ENCODE data around the gene AIP.
A peak's percentile ranks its signal among the peaks of the same experiment; 100 is the strongest.
"Not testable (repeated sequence)": the region's sequence is repeated elsewhere in the genome, so short reads cannot be mapped to it uniquely, and the experiment has no call there.

Gene AIP

GRCh38 chr11:67507864-67508485, 25.1 kb downstream of the AIP start, which contains the start of gene CDK2AP2:
CDK2AP2 (minus strand) TSS chr11:67508162; CDS start chr11:67508082, 80 bp downstream.
- DNase-seq = peak; percentile 99

- DNase-seq = peak; percentile 96
These were observed 25.8 kb downstream of the AIP start for GRCh38 chr11:67508486-67509121.

DNA sequence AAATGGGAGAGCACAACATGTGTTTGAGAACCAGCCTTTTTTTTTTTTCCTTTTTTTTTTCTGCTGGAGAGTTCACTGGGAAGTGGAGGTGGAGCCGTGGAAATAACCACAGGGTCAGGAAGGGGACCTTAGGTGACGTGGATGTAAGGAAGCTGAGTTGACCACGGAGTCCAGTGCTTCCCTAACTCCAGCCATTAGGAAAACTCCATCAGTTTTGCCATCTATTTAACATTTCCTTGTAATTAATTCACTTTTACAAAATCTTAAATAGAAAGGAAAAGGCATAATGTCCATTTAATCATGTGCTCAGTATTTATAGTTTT, 27.2 kb downstream of the AIP start:
- DNase-seq = no peak

GRCh38 chr11:67511558-67511957, 28.7 kb downstream of the AIP start:
- DNase-seq = not testable (repeated sequence)

DNA sequence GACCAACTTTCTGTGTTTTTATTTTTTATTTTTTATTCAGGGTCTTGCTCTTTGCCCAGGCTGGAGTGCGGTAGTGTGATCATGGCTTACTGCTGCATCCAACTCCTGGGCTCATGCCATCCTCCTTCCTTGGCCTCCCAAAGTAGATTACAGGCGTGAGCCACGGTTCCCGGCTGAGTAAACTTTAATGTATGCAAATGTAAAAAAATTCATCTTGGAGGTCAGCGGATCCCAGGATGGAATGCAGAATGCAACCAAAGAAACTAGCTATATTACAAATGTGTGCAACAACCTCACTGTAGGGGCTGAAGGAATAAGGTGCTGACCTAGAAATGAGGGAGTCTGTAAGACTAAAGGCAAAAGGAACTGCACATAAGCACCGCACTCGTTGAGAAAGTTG, 31.3 kb downstream of the AIP start:
- no peak for DNase-seq

DNA sequence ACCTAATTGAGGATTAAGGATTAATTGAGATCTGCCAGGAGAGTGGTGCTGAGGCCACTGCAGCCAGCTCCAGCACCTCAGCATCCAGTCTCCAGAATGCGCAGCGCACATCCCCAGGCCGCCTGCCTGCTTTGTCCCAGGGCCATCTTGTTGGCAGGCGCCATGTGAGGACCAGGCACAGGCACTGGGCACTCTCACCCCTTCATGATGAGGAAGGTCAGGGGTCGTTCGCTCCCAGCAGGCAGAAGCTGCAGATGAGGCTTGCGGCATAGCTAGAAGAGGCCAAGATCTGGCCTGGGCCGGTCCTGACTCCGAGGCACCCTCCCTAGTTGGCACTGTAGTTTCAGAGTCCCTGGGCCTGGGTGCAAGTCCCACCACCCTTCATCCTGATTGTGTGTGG, 34.0 kb downstream of the AIP start:
- no peak for DNase-seq

DNA sequence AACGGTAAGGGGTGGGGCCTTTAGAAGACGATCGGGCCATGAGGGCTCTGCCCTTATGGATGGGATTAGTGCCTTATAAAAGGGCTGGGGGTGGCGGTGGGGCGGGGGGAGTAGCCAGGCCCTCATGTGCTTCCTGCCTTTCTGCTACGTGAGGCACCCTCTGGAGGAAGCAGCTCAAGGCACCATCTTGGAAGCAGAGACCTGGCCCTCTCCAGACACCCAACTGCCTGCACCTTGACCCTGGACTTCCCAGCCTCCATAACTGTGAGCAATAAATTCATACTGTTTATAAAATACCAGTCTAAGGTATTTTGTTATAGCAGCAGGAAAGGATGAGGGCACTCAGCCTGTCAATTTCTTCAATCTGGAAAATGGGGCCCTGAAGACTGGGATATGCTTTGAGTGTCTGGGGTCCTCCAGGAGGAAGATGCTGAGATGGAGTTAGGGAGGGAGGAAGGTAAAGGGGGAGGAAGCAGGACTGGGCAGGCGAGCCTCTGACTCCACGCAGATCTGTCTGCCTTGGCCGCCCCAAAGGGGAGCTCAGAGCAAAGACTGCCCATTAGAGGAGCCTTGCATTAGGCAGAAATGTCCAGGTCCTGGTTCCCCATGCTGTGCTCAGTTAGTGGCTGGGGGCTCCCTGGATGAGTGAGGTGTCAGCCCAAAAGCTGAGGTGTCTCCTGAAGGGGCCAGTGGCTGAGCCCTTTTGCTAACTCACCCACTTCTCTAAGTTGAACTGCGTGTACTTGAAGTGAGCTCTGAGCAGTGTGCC, 35.1 kb downstream of the AIP start:
- DNase-seq = no peak

- DNase-seq = no peak
These were observed 36.9 kb downstream of the AIP start for GRCh38 chr11:67519726-67520125.

DNA sequence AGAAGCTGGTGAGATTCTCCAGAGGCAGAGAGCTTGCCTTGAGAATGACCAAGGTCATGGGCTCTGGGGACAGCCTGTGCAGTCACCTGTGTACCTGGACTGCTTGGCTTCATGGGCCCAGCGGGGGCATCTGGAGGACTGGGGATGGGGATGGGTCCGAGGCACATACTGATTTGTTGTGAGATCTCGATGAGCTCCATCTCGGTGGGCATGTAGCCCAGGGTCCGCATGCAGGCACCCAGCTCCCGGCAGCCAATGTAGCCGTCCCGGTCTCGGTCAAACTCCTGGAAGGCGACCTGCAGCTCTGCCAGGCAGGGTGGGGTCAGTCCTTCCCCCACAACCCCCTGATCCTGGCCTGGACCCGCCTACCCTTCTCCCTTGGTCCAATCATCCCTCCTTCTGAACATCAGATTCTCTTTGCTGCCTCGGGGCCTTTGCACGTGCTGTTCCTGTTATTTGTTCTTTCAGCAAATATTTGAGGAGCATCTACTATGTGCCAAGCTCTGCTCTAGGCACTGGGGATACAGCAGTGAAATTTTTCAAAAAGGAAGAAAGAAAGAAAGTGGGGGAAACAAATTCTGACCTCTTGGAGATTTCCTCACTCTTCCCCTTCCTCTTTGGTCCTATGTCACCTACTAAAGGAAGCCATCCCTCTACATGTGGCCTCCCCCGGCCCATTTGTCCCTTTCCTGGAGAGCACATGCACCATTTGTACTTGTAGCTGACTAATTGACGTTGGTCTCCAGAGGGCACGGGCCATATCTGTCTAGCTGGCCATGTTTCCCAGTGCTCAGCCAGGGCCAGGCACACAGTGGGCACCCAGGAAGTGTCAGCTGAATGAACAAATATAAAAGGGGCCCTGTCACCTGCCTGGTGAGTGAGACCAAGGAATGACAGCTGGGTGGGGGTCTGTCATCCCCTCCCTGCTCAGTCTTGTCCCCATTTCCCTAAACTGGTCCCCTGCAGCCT, 38.3 kb downstream of the AIP start:
- DNase-seq = no peak

DNA sequence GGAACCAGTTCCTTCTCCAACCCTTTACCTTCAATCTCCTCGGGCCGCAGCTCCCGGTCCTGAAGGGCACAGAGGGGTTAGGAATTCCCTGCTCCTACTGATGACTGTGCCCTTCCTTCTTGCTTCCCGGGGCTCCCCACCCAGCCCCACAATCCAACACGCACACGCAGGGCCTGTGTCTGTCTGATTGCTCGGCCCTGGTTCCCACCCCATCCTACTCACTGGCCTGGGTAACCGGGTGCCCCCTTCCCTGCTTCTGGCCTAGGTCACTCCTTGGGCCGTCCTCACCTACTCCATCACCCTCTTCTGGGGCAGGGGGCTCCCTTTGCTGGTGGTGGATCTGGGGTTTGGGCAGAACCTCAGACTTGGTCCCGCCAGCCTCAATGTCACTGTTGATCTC, 39.1 kb downstream of the AIP start:
- no peak for DNase-seq

DNA sequence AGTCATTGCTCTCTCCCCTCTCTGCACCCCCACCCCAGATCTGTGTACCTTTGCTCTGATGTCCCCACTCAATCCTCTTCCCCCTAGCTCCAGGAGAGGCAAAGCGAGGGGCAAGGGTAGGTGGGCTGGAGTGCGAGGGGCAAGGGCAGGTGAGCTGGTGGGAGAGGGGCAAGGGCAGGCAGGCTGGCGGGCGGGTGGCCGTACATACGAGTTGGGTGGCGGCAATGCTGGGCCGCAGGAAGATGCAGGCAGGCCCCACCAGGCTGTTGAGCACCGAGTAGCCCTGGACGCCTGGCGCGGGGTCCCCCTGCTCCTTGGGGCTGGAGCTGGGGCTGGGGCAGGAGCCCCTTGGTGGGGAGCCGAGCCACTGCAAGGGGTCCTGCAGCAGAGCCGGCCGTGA, 39.5 kb downstream of the AIP start:
- no peak for DNase-seq

DNA sequence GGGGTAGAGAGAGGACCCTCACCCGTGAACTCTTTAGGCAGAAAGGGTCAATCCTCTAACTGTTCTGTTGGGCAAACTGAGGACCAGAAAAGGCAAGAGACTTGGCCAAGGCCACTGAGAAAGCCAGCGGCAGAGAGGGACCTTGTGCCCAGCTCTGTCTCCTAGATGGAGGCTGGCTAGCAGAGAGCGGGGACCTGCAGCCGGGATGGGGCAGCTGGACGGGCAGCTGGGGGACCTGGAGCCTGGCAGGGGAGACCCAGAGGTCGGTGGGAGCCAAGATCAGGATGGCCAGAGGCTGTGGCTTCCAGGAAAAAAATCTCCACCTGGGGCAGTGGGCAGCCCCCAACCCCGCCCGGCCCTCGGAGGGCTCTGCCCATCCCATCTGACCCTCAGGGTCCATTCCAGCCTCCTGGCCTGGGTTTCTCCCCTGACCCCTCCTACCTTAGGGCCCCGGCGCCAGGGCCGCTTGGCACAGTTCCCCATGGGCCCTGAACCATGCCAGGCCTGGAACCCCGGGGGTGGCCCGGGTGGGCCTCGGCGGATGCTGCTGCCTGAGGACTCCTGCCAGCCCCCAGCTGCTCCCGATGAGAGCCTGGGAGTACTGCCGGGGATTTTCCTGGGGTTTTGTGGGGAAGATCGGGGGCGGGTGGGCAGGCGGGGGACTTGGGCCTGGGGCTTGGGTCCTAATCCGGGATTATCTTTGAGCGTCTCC, 40.2 kb downstream of the AIP start, which contains the start of gene CABP2:
Gene CABP2, minus strand, starts transcription at position 603 of the 712 bp plus-strand sequence. Its CDS starts 120 bp downstream, at position 483.
- DNase-seq = no peak

DNA sequence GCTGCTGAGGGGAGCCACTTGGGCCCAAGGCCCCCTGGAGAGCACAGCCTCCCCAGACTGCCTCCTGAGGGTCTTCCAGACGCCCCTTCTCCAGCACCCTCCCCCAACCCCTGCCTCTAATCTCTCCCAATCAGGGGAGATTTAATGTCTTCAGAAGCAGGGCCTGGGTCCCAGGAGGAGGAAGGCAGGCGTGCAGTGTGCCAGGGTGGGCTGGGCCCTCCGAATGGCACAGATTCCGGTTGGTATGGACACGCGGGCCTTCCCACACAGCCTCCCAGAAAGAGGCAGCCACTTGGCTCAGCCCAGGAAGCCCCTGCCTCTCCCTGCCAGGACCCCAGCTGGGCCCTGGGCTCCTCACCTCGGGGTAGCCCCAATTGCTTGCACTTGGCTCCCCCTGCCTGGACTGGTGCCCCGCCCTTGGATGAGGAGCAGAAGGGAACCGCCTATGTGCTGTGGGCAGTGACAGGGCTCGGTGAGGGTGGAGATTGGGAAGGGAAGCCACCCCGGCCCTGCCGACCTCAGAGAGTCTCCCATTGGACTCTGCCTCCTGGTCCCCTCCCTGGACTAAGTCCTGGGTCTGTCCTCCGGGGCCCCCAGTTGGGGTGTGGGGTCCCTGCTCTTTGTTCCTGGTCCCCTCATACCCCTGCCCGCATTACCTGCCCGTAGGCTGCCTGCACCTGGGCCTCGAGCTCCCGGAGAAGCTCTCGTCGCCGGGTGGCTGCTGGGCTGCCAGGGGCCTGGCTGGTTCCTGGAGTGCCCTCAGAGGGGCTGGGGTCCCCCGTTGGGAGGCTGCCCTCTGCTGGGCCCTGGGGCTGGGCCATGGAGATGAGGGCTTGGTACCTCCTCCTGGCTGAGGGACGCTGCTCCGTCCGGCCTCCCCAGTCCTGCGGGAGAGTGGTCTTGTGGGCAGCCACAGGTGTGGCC, 41.0 kb downstream of the AIP start:
- DNase-seq = no peak

- no peak for DNase-seq
These were observed 41.6 kb downstream of the AIP start for GRCh38 chr11:67524480-67524808.

- no peak for DNase-seq
These were observed 42.6 kb downstream of the AIP start for GRCh38 chr11:67525275-67525976.

DNA sequence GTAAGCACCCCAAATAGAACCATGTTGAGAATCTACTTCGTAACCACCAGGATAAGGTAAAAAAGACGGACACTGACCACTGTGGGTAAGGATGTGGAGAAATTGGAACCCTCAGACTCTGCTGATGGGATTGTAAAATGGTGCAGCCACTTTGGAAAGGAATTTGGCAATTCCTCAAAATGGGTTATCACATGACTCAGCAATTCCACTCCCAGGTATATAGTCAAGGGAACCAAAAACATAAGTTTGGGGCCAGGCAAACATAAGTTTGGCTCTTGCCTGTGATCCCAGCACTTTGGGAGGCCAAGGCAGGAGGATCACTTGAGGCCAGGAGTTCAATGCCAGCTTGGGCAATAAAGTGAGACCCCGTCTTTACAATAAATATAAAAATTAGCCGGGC, 45.5 kb downstream of the AIP start:
- DNase-seq = no peak

DNA sequence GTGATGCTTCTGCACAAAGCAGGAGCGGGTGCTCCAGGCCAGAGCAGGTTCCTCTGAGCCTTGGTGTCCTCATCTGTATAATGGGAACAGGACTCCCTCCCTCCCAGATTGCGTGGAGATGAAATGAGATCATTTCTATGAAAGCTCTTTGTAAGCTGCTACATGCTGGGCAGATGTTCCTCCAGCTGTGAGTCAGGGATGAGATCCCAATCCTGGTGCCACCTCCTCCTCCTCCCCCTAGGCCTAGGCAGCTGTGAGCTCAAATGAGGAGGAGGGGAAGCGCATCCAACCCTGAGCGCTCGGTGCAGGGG, 47.4 kb downstream of the AIP start:
- DNase-seq = no peak

DNA sequence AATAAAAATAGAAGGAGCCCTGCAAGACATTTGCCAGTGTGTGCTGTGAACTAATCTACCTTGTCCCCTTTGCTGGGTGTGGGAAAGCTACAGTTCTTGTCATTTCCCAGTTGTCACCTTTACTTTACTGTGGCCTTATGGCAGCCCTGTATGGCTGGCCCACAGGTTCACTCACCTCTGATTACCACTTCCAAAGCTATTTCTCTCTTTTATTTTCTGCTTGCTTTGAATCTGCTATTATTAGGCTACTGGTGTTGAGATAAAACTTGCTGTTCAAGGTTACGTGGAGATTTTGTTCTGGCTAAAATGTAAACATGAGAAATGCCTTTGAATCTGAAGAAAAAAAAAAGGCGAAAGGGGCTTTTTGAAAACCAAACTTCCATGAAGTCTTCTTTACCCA, 50.1 kb downstream of the AIP start:
- DNase-seq = no peak

GRCh38 chr11:67534070-67534679, 51.3 kb downstream of the AIP start:
- DNase-seq = no peak

DNA sequence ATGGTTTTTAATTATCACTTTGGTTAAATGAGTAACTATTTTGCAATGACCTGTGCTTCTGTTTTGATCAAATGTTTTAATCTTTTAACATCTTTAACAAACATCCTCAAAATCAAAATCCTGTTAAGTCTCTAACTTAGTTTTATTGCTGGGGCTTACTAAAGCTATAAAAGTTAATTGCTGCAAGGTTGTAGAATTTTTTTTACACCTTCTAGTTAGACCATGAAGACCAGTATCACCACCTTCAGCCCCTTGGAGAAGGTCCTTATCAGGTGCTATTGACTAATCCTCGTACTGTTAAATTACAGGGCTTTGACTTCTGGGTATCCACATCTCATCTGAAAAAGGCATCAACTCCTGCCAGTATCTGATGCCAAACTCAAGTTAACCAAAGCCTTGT, 52.7 kb downstream of the AIP start:
- no peak for DNase-seq
